Epithelial cell of proximal tubule (primary cell): ENCODE data around the gene TEX261. TPM values are rescaled to one million over a fixed set of nuclear protein-coding genes. Genes with fewer than 3 reads are reported as not detected.

Experiments used
- DNase-seq: peaks from one replicate; pipeline ENCODE4 v3.0.0-alpha.2; 2011; ENCODE audit warnings: low read depth
- H3K4me3 ChIP-seq: 2 replicates; pipeline ENCODE4 v1.5.1; 2011; ENCODE audit warnings: low read depth, mild to moderate bottlenecking, low read length
- CTCF ChIP-seq: conservative IDR thresholded peaks from 2 replicates; pipeline ENCODE4 v1.5.1; 2012; ENCODE audit warnings: low read depth, mild to moderate bottlenecking, low read length
- total RNA-seq: library from RNA; depleted of rRNA; stranded (reverse); fragments of >200 nt; gene quantifications from 2 replicates; pipeline ENCODE4 v1.2.3, GENCODE V29; 2015

The TEX261 gene
- total RNA-seq, 1 donor from 2014 or later, result 12.3 TPM

- no peak for TF ChIP-seq CTCF
- DNase-seq, result no peak
- H3K4me3 ChIP-seq, result no peak overlapping the region
Measured at GRCh38 chr2:71008342-71008741, 13.7 kb upstream of the TEX261 start.

- no peak overlapping the region for H3K4me3 ChIP-seq
- no peak for TF ChIP-seq CTCF
- DNase-seq, result no peak
Measured at GRCh38 chr2:71006955-71007799, 12.5 kb upstream of the TEX261 start.

GRCh38 chr2:71006323-71006722 is 11.7 kb upstream of the TEX261 start:
- no peak for TF ChIP-seq CTCF
- no peak for DNase-seq
- H3K4me3 ChIP-seq, result no peak overlapping the region

- no peak for TF ChIP-seq CTCF
- no peak overlapping the region for H3K4me3 ChIP-seq
- no peak for DNase-seq
Measured at GRCh38 chr2:71005271-71006202, 10.9 kb upstream of the TEX261 start.

GRCh38 chr2:71004857-71005256 is 10.2 kb upstream of the TEX261 start:
- DNase-seq, result no peak
- no peak for TF ChIP-seq CTCF
- H3K4me3 ChIP-seq, result no peak overlapping the region

GRCh38 chr2:71003966-71004755 is 9.5 kb upstream of the TEX261 start:
- no peak overlapping the region for H3K4me3 ChIP-seq
- no peak for TF ChIP-seq CTCF
- no peak for DNase-seq
